ENCODE results near the gene HOXB3.

HOXB3 gene

GRCh38 chr17:48612456-48612853 is 22.4 kb upstream of the HOXB3 start:
- no peak for DNase-seq (ENCODE audit: low read depth)

- no peak for DNase-seq (ENCODE audit: low read depth)
These were observed 21.8 kb upstream of the HOXB3 start for GRCh38 chr17:48611681-48612455.

- no peak for DNase-seq (ENCODE audit: low read depth)
These were observed 21.2 kb upstream of the HOXB3 start for GRCh38 chr17:48611213-48611612.

GRCh38 chr17:48610282-48611211 is 20.5 kb upstream of the HOXB3 start, which contains the start of gene HOXB7:
TSS of gene HOXB7 (minus strand) at chr17:48611017. CDS start at chr17:48610918, 99 bp downstream.
- DNase-seq (ENCODE audit: low read depth): peak; percentile 57

- DNase-seq (ENCODE audit: low read depth): no peak
These were observed 19.8 kb upstream of the HOXB3 start for GRCh38 chr17:48609759-48610281.

- no peak for DNase-seq (ENCODE audit: low read depth)
These were observed 19.0 kb upstream of the HOXB3 start for GRCh38 chr17:48609033-48609432.

- no peak for DNase-seq (ENCODE audit: low read depth)
These were observed 18.4 kb upstream of the HOXB3 start for GRCh38 chr17:48608494-48608834.

GRCh38 chr17:48606892-48607614 is 17.0 kb upstream of the HOXB3 start:
- DNase-seq (ENCODE audit: low read depth): no peak

GRCh38 chr17:48605991-48606891 is 16.2 kb upstream of the HOXB3 start:
- no peak for DNase-seq (ENCODE audit: low read depth)

- no peak for DNase-seq (ENCODE audit: low read depth)
These were observed 15.4 kb upstream of the HOXB3 start for GRCh38 chr17:48605409-48605919.

- DNase-seq (ENCODE audit: low read depth): no peak
These were observed 14.8 kb upstream of the HOXB3 start, which contains the start of gene HOXB6 for GRCh38 chr17:48604770-48605329. TSS of gene HOXB6 (minus strand) at chr17:48604986. CDS start at chr17:48598150, 6,836 bp downstream.

GRCh38 chr17:48603959-48604769 is 14.1 kb upstream of the HOXB3 start:
- no peak for DNase-seq (ENCODE audit: low read depth)

- DNase-seq (ENCODE audit: low read depth): no peak
These were observed 11.7 kb upstream of the HOXB3 start for GRCh38 chr17:48601539-48602425.

GRCh38 chr17:48601207-48601538 is 11.1 kb upstream of the HOXB3 start:
- no peak for DNase-seq (ENCODE audit: low read depth)

GRCh38 chr17:48600244-48601098 is 10.4 kb upstream of the HOXB3 start:
- no peak for DNase-seq (ENCODE audit: low read depth)

GRCh38 chr17:48599354-48599753 is 9.3 kb upstream of the HOXB3 start:
- no peak for DNase-seq (ENCODE audit: low read depth)

- no peak for DNase-seq (ENCODE audit: low read depth)
These were observed 8.7 kb upstream of the HOXB3 start for GRCh38 chr17:48598736-48599135.

Data from stimulated activated CD8-positive, alpha-beta memory T cell treated with anti-CD3 and anti-CD28 coated beads, Interleukin-12 subunit alpha, Interleukin-12 subunit beta, amount 100 ng/mL, for 1 hour (primary cell).